Peyer's patch (tissue), 4 donors: ENCODE results near the gene TSPAN18. TPM values are rescaled to one million over a fixed set of nuclear protein-coding genes. Genes with fewer than 3 reads are reported as not detected.

ENCODE experiments used
- DNase-seq, 3 donors: peaks; one replicate each; pipeline ENCODE4 v3.0.0-alpha.2; 2017 to 2019
- H3K27ac ChIP-seq, 4 donors: fragments of 200-600 bp; sonication (generic); one replicate each; pipeline ENCODE4 v1.5.1; 2016 to 2019
- H3K27me3 ChIP-seq, 2 donors: fragments of 200-600 bp; sonication (generic); one replicate each; pipeline ENCODE4 v1.5.1; 2019
- H3K36me3 ChIP-seq, 3 donors: fragments of 200-600 bp; sonication (generic); one replicate each; pipeline ENCODE4 v1.5.1; 2016 to 2019
- H3K4me1 ChIP-seq, 4 donors: fragments of 200-600 bp; sonication (generic); one replicate each; pipeline ENCODE4 v1.5.1; 2016 to 2019
- H3K4me3 ChIP-seq, 4 donors: fragments of 200-600 bp; sonication (generic); 1 replicate in 3 of 4; 2 replicates in 1 of 4; pipeline ENCODE4 v1.5.1; 2016 to 2019; ENCODE audit warnings: mild to moderate bottlenecking in 1 of 4
- H3K9me3 ChIP-seq, 4 donors: fragments of 200-600 bp; sonication (generic); one replicate each; pipeline ENCODE4 v1.5.1; 2016 to 2019; ENCODE audit warnings: mild to moderate bottlenecking in 1 of 4
- CTCF ChIP-seq, 6 experiments: fragments of 450-650 bp in 4 of 6; fragments of 200-600 bp in 2 of 6; sonication (generic) in 1 of 6; IDR thresholded peaks; one replicate each; pipeline ENCODE4 v1.5.1; 2017 to 2019; ENCODE audit warnings: antibody characterized with exemption in 6 of 6, mild to moderate bottlenecking in 3 of 6, moderate library complexity in 1 of 6
- POLR2A ChIP-seq, 2 donors: fragments of 450-650 bp; IDR thresholded peaks; one replicate each; pipeline ENCODE4 v1.5.1; 2017; ENCODE audit warnings: antibody characterized with exemption in 2 of 2, mild to moderate bottlenecking in 2 of 2, moderate library complexity in 2 of 2
- total RNA-seq, 4 donors: library from RNA; depleted of rRNA; stranded (reverse); fragments of >200 nt; gene quantifications; one replicate each; pipeline ENCODE4 v1.1.0, GENCODE V29; 2016

TSPAN18 gene
- total RNA-seq, 4 donors from 2014 or later: 1.1 to 19.8 (median 3.1) TPM

GRCh38 chr11:44971185-44971584, 244.4 kb downstream of the TSPAN18 start:
- TF ChIP-seq POLR2A (IDR thresholded peaks at IDR 0.05) (no peak), CTCF (IDR thresholded peaks at IDR 0.05) (no peak)
- no peaks in the 10 kb centered on the region for H3K36me3 ChIP-seq
- no peak overlapping the region for H3K27ac ChIP-seq
- peaks cover 0 to 5% (median 0%) of the 10 kb centered on the region in 4 donors for H3K4me1 ChIP-seq
- H3K27me3 ChIP-seq: no peaks in the 10 kb centered on the region
- no peaks in the 10 kb centered on the region for H3K9me3 ChIP-seq
- no peak overlapping the region for H3K4me3 ChIP-seq
- DNase-seq: no peak

DNA sequence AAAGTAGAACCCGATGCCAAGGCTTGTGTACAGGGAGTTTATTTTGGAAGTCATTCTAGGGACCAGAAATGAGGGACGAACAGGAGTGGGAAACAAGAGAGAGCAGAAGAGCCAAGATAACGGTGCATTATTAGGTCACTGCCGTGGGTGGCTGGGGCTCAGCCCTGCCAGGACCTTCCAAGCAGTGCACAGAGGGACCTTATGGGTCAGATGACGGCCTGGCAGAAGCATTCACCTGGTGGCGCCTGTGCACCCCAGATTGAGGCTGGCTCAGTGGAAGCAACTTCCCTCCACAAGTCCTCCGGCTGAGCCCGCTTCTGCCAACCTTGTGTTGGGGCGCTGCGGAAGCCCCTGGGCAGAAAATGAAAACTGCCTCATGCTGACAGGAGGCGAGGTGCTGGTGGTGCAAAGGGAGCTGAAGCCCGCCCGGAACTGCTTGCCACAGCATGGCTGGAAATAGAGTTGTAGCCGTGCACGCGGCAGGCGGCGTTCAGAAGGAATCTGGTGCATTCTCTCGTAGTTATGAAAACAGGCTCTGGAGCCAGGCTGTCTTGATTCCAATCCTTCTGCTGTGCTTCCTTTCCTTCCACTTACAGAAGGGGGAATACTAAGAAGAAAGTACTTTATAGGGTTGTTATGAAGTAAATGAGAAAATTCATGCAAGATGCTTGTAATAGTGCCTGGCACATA, 246.1 kb downstream of the TSPAN18 start:
- no peaks in the 10 kb centered on the region for H3K36me3 ChIP-seq
- H3K9me3 ChIP-seq: no peaks in the 10 kb centered on the region
- H3K27ac ChIP-seq: no peak overlapping the region
- no peaks in the 10 kb centered on the region for H3K27me3 ChIP-seq
- TF ChIP-seq POLR2A (IDR thresholded peaks at IDR 0.05) (no peak), CTCF (IDR thresholded peaks at IDR 0.05) (no peak)
- no peak for DNase-seq
- H3K4me3 ChIP-seq: no peak overlapping the region
- H3K4me1 ChIP-seq: peaks cover 0 to 15% (median 0%) of the 10 kb centered on the region in 4 donors

- H3K27me3 ChIP-seq: no peaks in the 10 kb centered on the region
- no peak for DNase-seq
- H3K36me3 ChIP-seq: no peaks in the 10 kb centered on the region
- H3K4me1 ChIP-seq: peaks cover 0 to 24% (median 0%) of the 10 kb centered on the region in 4 donors
- H3K27ac ChIP-seq: no peak overlapping the region
- no peaks in the 10 kb centered on the region for H3K9me3 ChIP-seq
- H3K4me3 ChIP-seq: no peak overlapping the region
- TF ChIP-seq POLR2A (IDR thresholded peaks at IDR 0.05) (no peak), CTCF (IDR thresholded peaks at IDR 0.05) (no peak)
Observed at GRCh38 chr11:44973632-44974401, 247.1 kb downstream of the TSPAN18 start.

DNA sequence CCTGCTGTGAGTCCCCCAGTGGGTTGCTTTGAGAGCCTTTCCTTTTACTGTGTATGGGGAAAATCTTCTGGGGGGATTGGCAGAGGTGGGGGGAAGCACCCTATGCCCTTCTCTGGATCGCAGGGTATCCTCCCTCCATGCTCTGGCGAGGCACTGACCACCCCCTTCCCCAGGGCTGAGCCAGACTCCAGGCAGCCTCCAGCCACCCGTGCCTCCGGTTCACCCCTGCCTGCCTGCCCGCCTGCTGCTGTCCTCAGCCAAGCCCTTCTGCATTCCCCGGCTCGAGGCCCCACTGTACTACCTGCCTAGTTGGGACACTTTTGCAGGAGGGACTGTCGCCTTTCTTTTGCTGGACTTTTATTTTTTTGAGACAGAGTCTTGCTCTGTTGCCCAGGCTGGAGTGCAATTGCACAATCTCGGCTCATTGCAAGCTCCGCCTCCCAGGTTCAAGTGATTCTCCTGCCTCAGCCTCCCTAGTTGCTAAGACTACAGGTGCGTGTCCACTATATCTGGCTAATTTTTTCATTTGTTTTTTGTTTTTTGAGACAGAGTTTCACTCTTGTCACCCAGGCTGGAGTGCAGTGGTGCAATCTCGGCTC, 247.7 kb downstream of the TSPAN18 start:
- H3K27me3 ChIP-seq: no peaks in the 10 kb centered on the region
- DNase-seq: no peak
- TF ChIP-seq POLR2A (IDR thresholded peaks at IDR 0.05): no peak
- TF ChIP-seq CTCF (IDR thresholded peaks at IDR 0.05): no peak
- H3K4me1 ChIP-seq: peaks cover 0 to 31% (median 0%) of the 10 kb centered on the region in 4 donors
- no peak overlapping the region for H3K4me3 ChIP-seq
- no peaks in the 10 kb centered on the region for H3K9me3 ChIP-seq
- H3K27ac ChIP-seq: no peak overlapping the region
- H3K36me3 ChIP-seq: no peaks in the 10 kb centered on the region

DNA sequence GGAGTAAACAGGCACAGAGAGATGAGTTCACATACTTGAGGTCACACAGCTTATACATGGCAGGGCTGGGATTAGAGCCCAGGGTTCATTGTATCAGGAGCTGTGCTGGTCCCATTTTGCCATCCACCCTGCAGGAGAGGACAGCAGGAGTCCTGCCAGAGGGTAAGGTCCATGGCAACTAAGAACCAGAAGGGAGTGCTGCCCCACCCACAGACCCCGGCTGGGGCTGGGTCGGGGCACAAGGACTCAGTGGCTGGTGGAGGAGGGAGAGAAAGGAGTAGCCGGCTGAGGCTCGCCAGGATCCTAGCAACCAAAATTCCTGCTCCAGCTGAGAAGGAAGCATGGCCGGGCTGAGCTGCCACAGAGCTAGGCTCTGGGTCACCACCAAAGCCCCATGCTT, 249.8 kb downstream of the TSPAN18 start:
- TF ChIP-seq CTCF (IDR thresholded peaks at IDR 0.05) (no peak), POLR2A (IDR thresholded peaks at IDR 0.05) (no peak)
- Histone ChIP-seq H3K4me1 (peaks cover 0 to 44% (median 1%) of the 10 kb centered on the region in 4 donors), H3K9me3 (no peaks in the 10 kb centered on the region), H3K27me3 (no peaks in the 10 kb centered on the region), H3K4me3 (no peak overlapping the region), H3K27ac (peak overlapping the region in 2 of 4 donors; percentile 70 to 81), H3K36me3 (no peaks in the 10 kb centered on the region)
- DNase-seq: peak in 2 of 3 donors; percentile 61 to 74
